GM10266 (cell line): ENCODE results near the gene RPS6KB2.
A peak's percentile ranks its signal among the peaks of the same experiment; 100 is the strongest.
"Not testable (repeated sequence)": the region's sequence is repeated elsewhere in the genome, so short reads cannot be mapped to it uniquely, and the experiment has no call there.

Experiments used
- DNase-seq: peaks from one replicate; pipeline ENCODE4 v3.0.0; 2012; ENCODE audit errors: extremely low spot score
- CTCF ChIP-seq: IDR thresholded peaks from 2 replicates; pipeline ENCODE4 v1.5.1; 2012; ENCODE audit warnings: mild to moderate bottlenecking, low read depth; ENCODE audit not compliant: control insufficient read depth, insufficient read depth; ENCODE audit errors: missing control alignments

Gene RPS6KB2

DNA sequence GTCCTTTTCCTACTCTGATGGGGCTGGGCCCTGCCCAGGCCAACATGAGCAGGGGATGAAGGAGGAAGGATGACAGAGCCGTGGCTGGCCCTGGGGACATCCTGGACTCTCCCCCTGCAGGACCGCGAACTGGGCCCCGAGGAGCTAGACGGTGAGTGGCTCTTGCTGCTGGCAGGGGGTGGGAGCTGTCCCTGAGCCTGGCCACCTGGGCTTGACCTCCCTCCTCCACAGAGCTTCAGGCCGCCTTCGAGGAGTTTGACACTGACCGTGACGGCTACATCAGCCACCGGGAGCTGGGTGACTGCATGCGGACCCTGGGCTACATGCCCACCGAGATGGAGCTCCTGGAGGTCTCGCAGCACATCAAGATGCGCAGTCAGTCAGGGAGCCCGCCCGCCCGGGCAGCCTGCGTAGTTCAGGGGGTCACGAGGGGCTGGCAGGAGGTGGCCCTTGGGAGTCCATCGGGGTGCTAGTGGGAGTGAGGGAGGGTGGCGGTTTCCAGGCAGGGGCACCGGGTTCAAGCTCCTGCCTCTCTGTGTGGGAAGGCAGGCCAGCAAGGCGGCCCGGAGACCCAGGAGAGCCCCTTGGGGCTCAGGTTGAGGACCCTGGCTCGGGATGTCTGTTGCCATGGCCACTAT, 27.9 kb downstream of the RPS6KB2 start:
- no peak for DNase-seq
- TF ChIP-seq CTCF, result no peak

DNA sequence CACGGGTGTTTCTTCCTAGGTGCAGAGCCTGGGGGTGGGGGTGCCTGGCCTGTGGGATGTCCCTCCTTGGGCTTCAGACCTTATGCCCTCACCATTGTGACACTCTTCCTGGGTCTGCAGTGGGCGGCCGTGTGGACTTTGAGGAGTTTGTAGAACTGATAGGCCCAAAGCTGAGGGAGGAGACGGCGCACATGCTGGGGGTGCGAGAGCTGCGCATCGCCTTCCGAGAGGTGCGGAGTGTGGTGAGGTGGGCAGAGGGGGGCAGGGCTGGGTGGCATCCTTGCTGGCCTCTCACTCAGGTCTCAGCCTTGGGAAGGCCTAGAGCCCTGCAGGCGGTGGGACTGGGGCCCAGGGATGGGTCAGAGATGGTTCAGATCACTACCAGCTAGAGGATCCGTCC, 29.2 kb downstream of the RPS6KB2 start:
- TF ChIP-seq CTCF, result no peak
- no peak for DNase-seq

DNA sequence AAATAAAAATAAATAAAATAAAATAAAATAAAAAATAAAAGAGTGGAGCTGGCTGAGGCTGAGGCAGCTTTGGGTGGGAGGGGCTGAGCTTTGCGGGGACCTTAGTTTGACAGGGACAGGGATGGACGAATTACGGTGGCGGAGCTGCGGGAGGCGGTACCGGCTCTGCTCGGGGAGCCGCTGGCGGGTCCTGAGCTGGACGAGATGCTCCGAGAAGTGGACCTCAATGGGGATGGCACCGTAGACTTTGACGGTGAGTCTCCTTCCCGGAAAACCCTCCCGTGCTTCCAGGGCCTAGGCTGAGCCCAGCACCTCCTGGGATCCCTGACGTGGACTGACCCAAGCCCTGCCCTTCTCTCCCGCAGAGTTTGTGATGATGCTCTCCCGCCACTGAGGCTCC, 30.0 kb downstream of the RPS6KB2 start:
- no peak for TF ChIP-seq CTCF
- DNase-seq, result no peak

- no peak for DNase-seq
- TF ChIP-seq CTCF, result no peak
Observed at GRCh38 chr11:67463186-67463585, 34.9 kb downstream of the RPS6KB2 start.

DNA sequence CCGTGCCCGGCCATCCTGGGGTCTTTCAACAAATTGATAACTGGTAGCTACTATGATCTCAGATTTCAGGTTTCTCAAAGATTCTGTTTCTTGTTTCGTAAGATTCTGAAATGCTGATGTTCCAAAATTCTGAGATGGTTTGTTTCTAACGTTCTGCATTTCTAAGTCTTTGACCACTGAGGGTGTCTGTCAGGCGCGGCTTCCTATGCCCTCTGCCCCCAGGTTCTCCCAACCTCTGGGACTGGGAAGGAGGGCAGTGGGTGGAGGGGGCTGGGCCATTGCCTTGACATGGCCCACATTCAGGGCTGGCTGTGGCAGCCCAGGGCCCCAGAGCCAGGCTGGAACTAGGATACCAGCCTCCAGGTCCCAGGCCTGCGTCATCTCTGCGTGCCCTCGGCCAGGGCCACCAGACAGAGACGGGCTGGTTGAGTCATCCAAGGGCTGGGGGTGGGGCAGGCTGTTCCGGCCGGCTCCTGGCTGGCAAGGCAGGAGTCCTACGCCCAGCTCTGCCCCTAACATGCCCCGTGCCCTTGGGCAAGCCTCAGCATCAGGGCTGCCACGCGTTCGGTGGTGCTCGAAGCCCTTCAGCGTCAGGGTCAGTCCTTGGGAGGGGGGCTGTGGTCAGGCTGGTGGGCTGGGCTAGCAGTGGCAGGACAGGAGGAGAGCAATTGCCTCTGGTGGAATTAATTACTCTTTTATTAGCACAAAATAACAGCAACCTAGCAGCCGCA, 35.6 kb downstream of the RPS6KB2 start:
- no peak for TF ChIP-seq CTCF
- no peak for DNase-seq

DNA sequence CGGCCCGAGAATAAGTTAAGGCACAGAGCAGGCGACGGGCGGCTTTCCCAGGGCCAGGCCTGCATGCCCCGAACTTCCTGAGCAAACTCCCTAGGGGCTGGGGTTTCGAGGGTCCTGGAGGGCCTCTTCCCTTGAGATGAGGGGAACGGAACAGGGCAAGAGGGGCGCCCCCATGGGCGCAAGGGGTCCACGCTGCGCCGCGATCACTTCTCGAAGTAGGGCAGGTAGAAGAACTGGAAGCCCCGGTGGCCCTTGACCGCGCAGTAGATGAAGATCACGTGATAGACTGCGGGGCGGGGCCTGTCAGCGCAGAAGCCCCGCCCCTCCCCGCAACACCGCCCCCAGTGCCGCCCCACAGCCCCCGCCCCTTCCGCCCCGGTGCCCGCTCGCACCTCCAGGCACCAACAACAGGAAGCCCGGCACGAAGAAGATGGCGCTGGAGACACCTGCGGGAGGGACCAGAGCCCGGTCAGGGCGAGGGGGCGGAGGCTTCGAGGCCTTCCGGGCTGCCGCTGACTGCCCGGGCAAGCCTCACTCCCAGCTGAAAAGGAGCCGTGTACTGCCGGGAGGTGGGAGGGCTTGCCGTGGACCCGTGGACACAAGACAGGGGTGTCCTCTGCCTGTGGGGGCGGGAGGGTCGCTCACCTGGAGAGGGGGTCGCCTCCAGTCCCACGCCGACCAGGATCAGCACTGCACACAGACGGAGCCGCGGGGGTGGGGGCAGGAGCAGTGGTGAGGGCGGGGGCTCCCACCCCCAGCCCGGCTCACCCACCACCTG, 36.3 kb downstream of the RPS6KB2 start:
- no peak for TF ChIP-seq CTCF
- peak; percentile 96 for DNase-seq

- no peak for TF ChIP-seq CTCF
- DNase-seq, result no peak
Observed at GRCh38 chr11:67465189-67465510, 36.9 kb downstream of the RPS6KB2 start.

GRCh38 chr11:67465530-67465929, 37.2 kb downstream of the RPS6KB2 start:
- DNase-seq, result not testable (repeated sequence)
